Nephron progenitor cell (in vitro differentiated cells): ENCODE results near the gene GGACT.

Source experiments
- DNase-seq: peaks from one replicate; pipeline ENCODE4 v3.0.0; 2021
- H3K27ac Mint-ChIP-seq: 2 replicates; pipeline ENCODE4 v1.8.0; 2021; ENCODE audit warnings: mild to moderate bottlenecking, moderate library complexity, mixed read lengths
- H3K27me3 Mint-ChIP-seq: 2 replicates; pipeline ENCODE4 v1.8.0; 2021; ENCODE audit warnings: mild to moderate bottlenecking, low read depth, mixed read lengths; ENCODE audit not compliant: poor library complexity
- H3K36me3 Mint-ChIP-seq: 2 replicates; pipeline ENCODE4 v1.8.0; 2021; ENCODE audit warnings: low read depth, mixed read lengths
- H3K4me1 Mint-ChIP-seq: 2 replicates; pipeline ENCODE4 v1.8.0; 2021; ENCODE audit warnings: mixed read lengths
- H3K4me3 Mint-ChIP-seq: 2 replicates; pipeline ENCODE4 v1.8.0; 2021; ENCODE audit warnings: mild to moderate bottlenecking, moderate library complexity, mixed read lengths
- H3K9me3 Mint-ChIP-seq: 2 replicates; pipeline ENCODE4 v1.8.0; 2021; ENCODE audit warnings: mild to moderate bottlenecking, moderate library complexity, mixed read lengths
- TF ChIP-seq, protein P1 (sequence below): fragments of 200-600 bp; sonication (generic); IDR thresholded peaks from 2 replicates; pipeline ENCODE4 v1.5.0; 2021; ENCODE audit warnings: antibody characterized with exemption

GGACT gene

DNA sequence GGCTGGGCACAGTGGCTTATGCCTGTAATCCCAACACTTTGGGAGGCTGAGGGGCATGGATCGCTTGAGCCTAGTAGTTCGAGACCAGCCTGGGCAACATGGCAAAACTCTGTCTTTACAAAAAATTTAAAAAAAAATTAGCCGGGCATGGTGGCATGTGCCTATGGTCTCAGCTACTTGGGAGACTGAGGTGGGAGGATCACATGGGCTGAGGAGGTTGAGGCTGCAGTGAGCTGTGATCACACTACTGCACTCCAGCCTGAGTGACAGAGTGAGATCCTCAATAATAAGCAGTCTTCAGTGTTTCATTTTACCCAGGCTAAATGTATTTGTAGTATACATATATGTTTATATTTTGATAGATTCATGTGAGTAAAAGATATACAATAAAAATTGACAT, 85.0 kb downstream of the GGACT start:
- TF ChIP-seq, protein P1, sequence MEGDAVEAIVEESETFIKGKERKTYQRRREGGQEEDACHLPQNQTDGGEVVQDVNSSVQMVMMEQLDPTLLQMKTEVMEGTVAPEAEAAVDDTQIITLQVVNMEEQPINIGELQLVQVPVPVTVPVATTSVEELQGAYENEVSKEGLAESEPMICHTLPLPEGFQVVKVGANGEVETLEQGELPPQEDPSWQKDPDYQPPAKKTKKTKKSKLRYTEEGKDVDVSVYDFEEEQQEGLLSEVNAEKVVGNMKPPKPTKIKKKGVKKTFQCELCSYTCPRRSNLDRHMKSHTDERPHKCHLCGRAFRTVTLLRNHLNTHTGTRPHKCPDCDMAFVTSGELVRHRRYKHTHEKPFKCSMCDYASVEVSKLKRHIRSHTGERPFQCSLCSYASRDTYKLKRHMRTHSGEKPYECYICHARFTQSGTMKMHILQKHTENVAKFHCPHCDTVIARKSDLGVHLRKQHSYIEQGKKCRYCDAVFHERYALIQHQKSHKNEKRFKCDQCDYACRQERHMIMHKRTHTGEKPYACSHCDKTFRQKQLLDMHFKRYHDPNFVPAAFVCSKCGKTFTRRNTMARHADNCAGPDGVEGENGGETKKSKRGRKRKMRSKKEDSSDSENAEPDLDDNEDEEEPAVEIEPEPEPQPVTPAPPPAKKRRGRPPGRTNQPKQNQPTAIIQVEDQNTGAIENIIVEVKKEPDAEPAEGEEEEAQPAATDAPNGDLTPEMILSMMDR: no peak
- no peak for DNase-seq
- Mint-ChIP-seq H3K9me3 (peaks cover 9% of the 10 kb centered on the region), H3K36me3 (peaks cover 9% of the 10 kb centered on the region), H3K27ac (peak overlapping the region; percentile 66), H3K4me3 (no peak overlapping the region), H3K4me1 (peaks cover 34% of the 10 kb centered on the region), H3K27me3 (peaks cover 3% of the 10 kb centered on the region)

DNA sequence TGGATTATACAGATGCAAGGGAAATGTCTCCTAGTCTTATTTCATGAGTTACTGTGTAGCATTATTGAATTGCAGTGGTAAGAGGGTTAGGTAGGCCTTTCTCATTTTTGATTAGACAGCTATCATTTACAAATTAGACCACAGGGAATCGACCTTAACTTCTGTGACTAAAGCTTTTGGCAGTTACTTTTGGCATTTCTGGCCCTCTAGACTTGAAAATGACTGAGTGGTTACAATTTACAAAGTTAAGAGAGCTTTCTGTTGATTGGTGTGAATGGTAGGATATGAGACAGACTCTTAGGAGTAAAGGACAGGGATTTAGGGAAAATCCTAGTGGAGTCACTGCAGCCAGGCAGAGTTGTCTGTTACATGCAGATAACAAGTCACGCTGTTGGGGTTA, 86.1 kb downstream of the GGACT start:
- no peak overlapping the region for H3K4me3 Mint-ChIP-seq
- TF ChIP-seq, protein P1: no peak
- H3K9me3 Mint-ChIP-seq: peaks cover 4% of the 10 kb centered on the region
- no peak for DNase-seq
- H3K27me3 Mint-ChIP-seq: peaks cover 3% of the 10 kb centered on the region
- peak overlapping the region; percentile 93 for H3K27ac Mint-ChIP-seq
- H3K4me1 Mint-ChIP-seq: peaks cover 22% of the 10 kb centered on the region
- peaks cover 9% of the 10 kb centered on the region for H3K36me3 Mint-ChIP-seq

DNA sequence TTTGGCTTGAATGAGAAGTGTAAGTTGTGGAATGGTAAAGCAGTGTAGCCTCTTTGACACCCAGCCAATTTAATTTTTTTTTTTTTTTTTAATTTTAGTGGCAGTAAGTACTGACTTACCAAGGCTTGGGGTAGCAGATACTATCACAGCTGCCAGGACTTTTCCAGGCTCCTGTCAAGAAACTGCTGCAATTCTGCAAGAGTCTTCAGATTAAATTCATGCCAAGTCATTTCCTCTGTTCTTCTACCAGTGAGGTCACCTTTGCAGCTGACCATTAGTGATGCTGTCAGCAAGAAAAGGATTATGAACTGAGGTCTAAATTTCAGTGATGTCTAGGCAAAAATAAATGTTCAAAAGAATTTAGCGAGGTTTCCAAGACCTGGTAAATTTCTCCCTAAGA, 91.2 kb downstream of the GGACT start:
- Mint-ChIP-seq H3K9me3 (peaks cover 17% of the 10 kb centered on the region), H3K4me3 (no peak overlapping the region), H3K27me3 (no peaks in the 10 kb centered on the region), H3K4me1 (peaks cover 10% of the 10 kb centered on the region), H3K36me3 (peaks cover 30% of the 10 kb centered on the region), H3K27ac (no peak overlapping the region)
- no peak for DNase-seq
- TF ChIP-seq, protein P1: no peak

DNA sequence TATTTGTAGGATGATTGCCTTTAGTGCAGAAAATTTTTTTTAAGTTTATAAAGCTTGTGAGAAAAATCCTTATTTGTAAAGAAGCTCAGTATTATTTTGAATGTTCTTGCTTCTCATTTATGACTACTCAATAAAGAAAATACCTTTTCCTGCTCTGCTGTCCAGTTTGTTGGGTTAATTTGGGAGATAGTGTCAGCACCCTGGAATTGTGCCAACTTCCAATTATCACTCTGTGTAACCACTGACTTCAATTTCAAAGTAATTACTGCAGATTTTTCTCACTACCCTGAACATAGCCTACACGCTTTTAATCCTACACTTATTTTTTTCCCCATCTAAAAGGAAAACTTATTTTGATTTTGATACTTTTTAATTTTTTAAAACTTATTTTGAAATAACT, 93.1 kb downstream of the GGACT start:
- H3K36me3 Mint-ChIP-seq: peaks cover 44% of the 10 kb centered on the region
- H3K4me3 Mint-ChIP-seq: no peak overlapping the region
- DNase-seq: no peak
- no peaks in the 10 kb centered on the region for H3K27me3 Mint-ChIP-seq
- peaks cover 18% of the 10 kb centered on the region for H3K9me3 Mint-ChIP-seq
- H3K27ac Mint-ChIP-seq: no peak overlapping the region
- peaks cover 18% of the 10 kb centered on the region for H3K4me1 Mint-ChIP-seq
- TF ChIP-seq, protein P1: no peak

DNA sequence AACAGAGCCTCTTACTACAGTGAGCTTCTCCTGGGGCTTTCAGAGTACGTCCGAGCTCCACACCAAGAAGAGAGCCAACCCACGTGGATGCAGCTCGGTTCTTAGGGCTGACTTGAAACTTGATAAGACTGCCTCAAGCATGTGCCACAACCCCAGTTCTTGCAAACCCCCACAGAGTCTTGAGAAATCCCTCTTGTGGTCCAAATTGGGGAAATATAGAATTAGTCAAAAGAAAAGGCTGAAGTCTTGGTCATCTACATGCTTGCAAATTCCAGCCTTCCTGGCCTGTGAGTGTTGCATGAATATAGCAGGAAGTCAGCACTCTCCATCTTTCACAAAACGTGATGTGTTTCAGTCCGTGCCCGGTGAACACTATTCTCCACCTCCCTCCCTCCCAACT, 95.2 kb downstream of the GGACT start:
- DNase-seq: no peak
- TF ChIP-seq, protein P1: no peak
- Mint-ChIP-seq H3K4me1 (peaks cover 31% of the 10 kb centered on the region), H3K27ac (no peak overlapping the region), H3K27me3 (no peaks in the 10 kb centered on the region), H3K36me3 (peaks cover 44% of the 10 kb centered on the region), H3K4me3 (no peak overlapping the region), H3K9me3 (peaks cover 18% of the 10 kb centered on the region)

DNA sequence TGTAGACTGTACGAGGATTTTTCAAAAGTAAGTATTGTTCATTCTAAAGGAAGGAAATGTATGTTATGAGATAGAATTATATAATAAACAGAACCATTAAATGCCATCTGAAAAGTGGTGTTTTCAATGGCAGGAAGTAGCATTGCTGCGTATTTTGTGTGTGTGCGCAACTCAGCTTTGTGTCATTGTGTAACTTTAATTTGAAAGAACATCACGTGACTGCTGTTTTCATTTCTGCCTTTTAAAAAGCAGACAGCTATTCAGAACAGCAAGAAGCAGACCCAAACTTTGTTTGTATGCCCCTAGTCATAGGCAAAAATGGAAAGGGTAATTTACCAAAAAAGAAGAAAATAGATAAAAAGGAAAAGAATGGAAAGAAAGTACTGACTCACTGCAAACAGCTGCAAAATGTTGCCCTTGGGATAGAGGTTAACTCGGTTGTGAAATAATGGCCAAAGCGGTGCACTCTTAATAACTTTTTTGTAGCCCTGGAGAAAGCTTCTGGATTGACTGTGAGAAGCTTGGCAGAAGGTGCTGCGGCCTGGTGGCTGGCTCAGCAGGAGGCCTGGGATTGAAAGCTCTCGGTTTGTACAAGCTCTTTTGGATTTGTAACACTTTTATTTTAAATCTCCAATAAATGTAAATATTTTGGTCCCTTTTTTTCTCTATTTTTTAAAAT, 97.3 kb downstream of the GGACT start:
- Mint-ChIP-seq H3K36me3 (peaks cover 38% of the 10 kb centered on the region), H3K27ac (peak overlapping the region; percentile 79), H3K4me1 (peaks cover 26% of the 10 kb centered on the region), H3K4me3 (peak overlapping the region; percentile 35), H3K9me3 (peaks cover 18% of the 10 kb centered on the region), H3K27me3 (no peaks in the 10 kb centered on the region)
- no peak for DNase-seq
- TF ChIP-seq, protein P1: no peak
